BE2C (cell line): ENCODE data around the gene SMAD5.

Source experiments
- DNase-seq: peaks from one replicate; pipeline ENCODE4 v3.0.0-alpha.2; 2020
- H3K27me3 ChIP-seq: fragments of 250-450 bp; sonication (Bioruptor Pico); 2 replicates; pipeline ENCODE4 v1.5.1; 2020; ENCODE audit warnings: mild to moderate bottlenecking
- H3K36me3 ChIP-seq: fragments of 250-450 bp; sonication (Bioruptor Pico); 2 replicates; pipeline ENCODE4 v1.5.1; 2020; ENCODE audit warnings: mild to moderate bottlenecking
- H3K4me1 ChIP-seq: fragments of 250-450 bp; sonication (Bioruptor Pico); 2 replicates; pipeline ENCODE4 v1.5.1; 2020
- H3K4me3 ChIP-seq: 2 replicates; pipeline ENCODE4 v1.5.1; 2011; ENCODE audit warnings: low read depth, low read length
- H3K9me3 ChIP-seq: fragments of 250-450 bp; sonication (Bioruptor Pico); 2 replicates; pipeline ENCODE4 v1.5.1; 2020
- TF ChIP-seq, protein P1 (sequence below): IDR thresholded peaks from 2 replicates; pipeline ENCODE4 v1.5.1; 2012; ENCODE audit warnings: mild to moderate bottlenecking, low read depth, low read length

SMAD5 gene

GRCh38 chr5:136198453-136198852, 65.8 kb downstream of the SMAD5 start:
- no peak for DNase-seq
- Histone ChIP-seq H3K4me3 (no peak overlapping the region), H3K27me3 (peaks cover 50% of the 10 kb centered on the region), H3K4me1 (no peaks in the 10 kb centered on the region), H3K36me3 (no peaks in the 10 kb centered on the region), H3K9me3 (no peaks in the 10 kb centered on the region)
- TF ChIP-seq, protein P1, sequence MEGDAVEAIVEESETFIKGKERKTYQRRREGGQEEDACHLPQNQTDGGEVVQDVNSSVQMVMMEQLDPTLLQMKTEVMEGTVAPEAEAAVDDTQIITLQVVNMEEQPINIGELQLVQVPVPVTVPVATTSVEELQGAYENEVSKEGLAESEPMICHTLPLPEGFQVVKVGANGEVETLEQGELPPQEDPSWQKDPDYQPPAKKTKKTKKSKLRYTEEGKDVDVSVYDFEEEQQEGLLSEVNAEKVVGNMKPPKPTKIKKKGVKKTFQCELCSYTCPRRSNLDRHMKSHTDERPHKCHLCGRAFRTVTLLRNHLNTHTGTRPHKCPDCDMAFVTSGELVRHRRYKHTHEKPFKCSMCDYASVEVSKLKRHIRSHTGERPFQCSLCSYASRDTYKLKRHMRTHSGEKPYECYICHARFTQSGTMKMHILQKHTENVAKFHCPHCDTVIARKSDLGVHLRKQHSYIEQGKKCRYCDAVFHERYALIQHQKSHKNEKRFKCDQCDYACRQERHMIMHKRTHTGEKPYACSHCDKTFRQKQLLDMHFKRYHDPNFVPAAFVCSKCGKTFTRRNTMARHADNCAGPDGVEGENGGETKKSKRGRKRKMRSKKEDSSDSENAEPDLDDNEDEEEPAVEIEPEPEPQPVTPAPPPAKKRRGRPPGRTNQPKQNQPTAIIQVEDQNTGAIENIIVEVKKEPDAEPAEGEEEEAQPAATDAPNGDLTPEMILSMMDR: no peak

- H3K4me3 ChIP-seq: no peak overlapping the region
- no peaks in the 10 kb centered on the region for H3K9me3 ChIP-seq
- H3K4me1 ChIP-seq: no peaks in the 10 kb centered on the region
- DNase-seq: no peak
- TF ChIP-seq, protein P1: no peak
- H3K27me3 ChIP-seq: peaks cover 40% of the 10 kb centered on the region
- H3K36me3 ChIP-seq: no peaks in the 10 kb centered on the region
These were observed 66.8 kb downstream of the SMAD5 start for GRCh38 chr5:136199408-136199807.

DNA sequence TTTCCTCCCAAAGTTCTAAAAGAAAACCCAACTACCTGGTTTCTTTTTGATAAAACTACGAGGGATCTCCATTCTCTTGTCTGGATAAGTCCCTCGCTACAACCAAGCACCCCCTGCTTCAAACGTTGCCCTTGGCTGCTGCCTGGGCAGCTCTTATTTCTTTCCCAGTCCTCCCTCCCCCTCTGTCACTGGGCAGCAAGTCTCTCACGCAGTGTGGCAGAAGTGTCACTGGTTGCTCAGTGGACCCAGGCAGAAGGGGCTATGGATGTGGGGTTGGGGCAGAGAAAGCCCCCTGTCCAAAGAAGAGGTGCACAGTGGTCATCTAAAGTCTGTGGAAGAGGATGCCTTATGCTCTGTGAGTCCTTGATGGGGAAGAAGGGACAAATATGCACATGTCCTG, 67.5 kb downstream of the SMAD5 start:
- H3K27me3 ChIP-seq: peaks cover 33% of the 10 kb centered on the region
- H3K36me3 ChIP-seq: no peaks in the 10 kb centered on the region
- no peak for DNase-seq
- no peak overlapping the region for H3K4me3 ChIP-seq
- H3K9me3 ChIP-seq: no peaks in the 10 kb centered on the region
- TF ChIP-seq, protein P1: no peak
- no peaks in the 10 kb centered on the region for H3K4me1 ChIP-seq

DNA sequence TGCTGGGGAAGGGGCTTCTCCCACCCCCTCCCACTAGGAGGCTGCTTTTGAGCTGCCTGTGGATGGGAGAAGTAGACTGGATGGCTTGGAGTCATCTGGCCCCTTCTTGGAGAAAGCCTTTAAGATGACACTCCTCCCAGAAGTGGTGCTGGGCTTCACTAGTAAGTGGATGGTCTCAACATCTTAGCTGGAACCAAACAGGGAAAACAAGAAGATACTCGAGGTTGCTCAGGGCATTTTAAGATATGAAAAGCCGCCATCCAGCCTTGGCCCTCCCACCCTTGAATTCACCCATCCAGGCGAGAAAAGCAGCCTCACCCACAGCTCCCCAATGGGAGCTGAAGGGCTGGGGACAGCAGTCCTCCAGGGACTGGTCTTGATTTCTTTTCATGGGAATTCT, 68.1 kb downstream of the SMAD5 start:
- Histone ChIP-seq H3K36me3 (no peaks in the 10 kb centered on the region), H3K27me3 (peaks cover 26% of the 10 kb centered on the region), H3K9me3 (no peaks in the 10 kb centered on the region), H3K4me1 (no peaks in the 10 kb centered on the region), H3K4me3 (no peak overlapping the region)
- TF ChIP-seq, protein P1: no peak
- DNase-seq: no peak

DNA sequence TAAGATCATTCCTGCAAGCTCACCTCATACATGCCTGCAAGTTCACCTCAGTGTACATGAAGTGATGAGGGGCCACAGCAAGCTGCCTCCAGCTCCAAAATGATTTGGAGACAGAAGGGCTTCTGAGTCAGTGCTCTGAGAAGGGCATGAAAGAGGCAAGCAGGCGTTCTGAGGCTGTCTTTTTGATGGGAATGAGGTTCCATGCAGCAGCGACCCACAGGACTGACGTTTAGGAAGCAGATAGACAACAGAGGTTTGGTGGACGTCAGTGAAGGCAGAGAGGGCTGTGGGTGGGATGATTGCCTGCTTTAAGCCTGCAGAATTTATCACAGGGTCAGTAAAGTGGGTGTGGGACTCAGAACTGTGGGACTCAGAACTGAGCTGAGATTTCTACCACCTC, 69.2 kb downstream of the SMAD5 start:
- no peak for DNase-seq
- H3K27me3 ChIP-seq: peaks cover 23% of the 10 kb centered on the region
- H3K4me3 ChIP-seq: no peak overlapping the region
- H3K4me1 ChIP-seq: no peaks in the 10 kb centered on the region
- H3K36me3 ChIP-seq: no peaks in the 10 kb centered on the region
- H3K9me3 ChIP-seq: no peaks in the 10 kb centered on the region
- TF ChIP-seq, protein P1: no peak

DNA sequence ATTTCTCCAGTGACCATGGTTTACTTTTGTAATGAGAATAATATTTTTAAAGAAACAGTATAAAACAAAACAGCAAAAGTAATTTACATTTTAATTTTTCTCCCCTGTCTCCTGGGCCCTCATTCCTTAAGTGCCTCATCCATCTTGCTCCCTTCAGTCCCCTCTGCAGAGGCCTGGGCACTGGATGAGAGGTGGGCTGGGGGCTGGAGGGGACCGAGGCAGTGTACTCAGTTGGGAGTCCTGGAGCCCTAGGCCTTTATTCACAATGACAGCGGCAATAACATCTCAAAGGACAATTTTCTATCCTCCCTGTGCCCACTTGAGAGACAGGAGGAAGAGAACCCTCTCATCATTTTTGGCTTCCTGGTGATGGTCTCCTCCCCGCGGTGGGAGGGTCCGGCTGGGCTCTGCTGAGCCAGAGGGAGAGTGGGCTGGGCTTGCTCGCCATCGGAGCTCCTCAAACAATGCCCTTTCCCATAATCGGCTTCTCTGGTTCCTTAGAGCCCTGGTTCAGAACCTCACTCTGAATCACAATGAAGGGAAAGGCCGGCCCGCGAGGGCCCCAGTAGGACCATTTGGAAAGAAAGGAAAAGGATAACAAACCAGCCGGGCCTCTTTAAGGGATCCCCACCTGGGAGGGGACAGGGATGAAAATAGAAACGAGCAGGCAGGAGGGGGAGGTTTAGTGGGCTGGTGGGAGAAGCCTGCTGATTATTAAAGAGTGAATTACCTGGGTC, 70.0 kb downstream of the SMAD5 start:
- no peak for DNase-seq
- Histone ChIP-seq H3K4me3 (no peak overlapping the region), H3K9me3 (no peaks in the 10 kb centered on the region), H3K27me3 (peaks cover 23% of the 10 kb centered on the region), H3K4me1 (no peaks in the 10 kb centered on the region), H3K36me3 (no peaks in the 10 kb centered on the region)
- TF ChIP-seq, protein P1: no peak
